HuH-7 (cell line): ENCODE results near the gene TOMM7.
"Not testable (repeated sequence)": the region's sequence is repeated elsewhere in the genome, so short reads cannot be mapped to it uniquely, and the experiment has no call there.

Experiments
- DNase-seq: peaks from one replicate; pipeline ENCODE4 v3.0.0; 2011; ENCODE audit warnings: low spot score

The TOMM7 gene

GRCh38 chr7:22784346-22784745 is 38.3 kb downstream of the TOMM7 start:
- DNase-seq: peak; percentile 35

- DNase-seq: no peak
Measured at GRCh38 chr7:22783421-22783820, 39.2 kb downstream of the TOMM7 start.

GRCh38 chr7:22782616-22783232 is 39.9 kb downstream of the TOMM7 start:
- DNase-seq: peak; percentile 75

- DNase-seq: no peak
Measured at GRCh38 chr7:22781230-22781711, 41.4 kb downstream of the TOMM7 start.

- not testable (repeated sequence) for DNase-seq
Measured at GRCh38 chr7:22779730-22780323, 42.8 kb downstream of the TOMM7 start.

GRCh38 chr7:22776964-22777363 is 45.7 kb downstream of the TOMM7 start:
- DNase-seq: no peak

GRCh38 chr7:22772885-22773284 is 49.8 kb downstream of the TOMM7 start:
- no peak for DNase-seq

GRCh38 chr7:22771872-22772228 is 50.8 kb downstream of the TOMM7 start:
- DNase-seq: no peak

GRCh38 chr7:22771194-22771871 is 51.3 kb downstream of the TOMM7 start:
- DNase-seq: no peak

GRCh38 chr7:22765609-22766008 is 57.0 kb downstream of the TOMM7 start:
- no peak for DNase-seq
